ENCODE measurements around the gene TREML2.

DNA sequence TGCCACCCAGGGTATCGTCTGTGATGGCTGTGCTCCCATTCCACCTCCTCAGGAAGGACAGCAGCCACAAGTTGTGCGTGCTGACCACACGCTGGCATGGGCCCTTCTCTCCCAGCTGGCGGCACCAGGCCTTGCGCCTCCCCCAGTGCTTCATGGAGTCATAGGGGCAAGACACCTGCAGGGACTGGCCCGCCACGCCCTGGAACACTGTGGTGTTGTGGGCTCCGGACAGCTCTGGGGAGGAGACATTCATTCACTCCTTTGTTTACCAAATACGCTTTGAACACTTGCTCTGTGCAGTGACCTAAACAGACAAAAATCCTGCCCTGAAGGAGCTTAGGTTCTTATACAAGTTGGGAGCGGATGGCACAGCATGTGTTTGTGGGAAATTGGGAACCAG is 39.6 kb downstream of the TREML2 start:
- TF ChIP-seq, protein P1, sequence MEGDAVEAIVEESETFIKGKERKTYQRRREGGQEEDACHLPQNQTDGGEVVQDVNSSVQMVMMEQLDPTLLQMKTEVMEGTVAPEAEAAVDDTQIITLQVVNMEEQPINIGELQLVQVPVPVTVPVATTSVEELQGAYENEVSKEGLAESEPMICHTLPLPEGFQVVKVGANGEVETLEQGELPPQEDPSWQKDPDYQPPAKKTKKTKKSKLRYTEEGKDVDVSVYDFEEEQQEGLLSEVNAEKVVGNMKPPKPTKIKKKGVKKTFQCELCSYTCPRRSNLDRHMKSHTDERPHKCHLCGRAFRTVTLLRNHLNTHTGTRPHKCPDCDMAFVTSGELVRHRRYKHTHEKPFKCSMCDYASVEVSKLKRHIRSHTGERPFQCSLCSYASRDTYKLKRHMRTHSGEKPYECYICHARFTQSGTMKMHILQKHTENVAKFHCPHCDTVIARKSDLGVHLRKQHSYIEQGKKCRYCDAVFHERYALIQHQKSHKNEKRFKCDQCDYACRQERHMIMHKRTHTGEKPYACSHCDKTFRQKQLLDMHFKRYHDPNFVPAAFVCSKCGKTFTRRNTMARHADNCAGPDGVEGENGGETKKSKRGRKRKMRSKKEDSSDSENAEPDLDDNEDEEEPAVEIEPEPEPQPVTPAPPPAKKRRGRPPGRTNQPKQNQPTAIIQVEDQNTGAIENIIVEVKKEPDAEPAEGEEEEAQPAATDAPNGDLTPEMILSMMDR (IDR thresholded peaks at IDR 0.05; ENCODE audit: insufficient read depth, low read length), result no peak
- no peak for TF ChIP-seq POLR2AphosphoS5 (IDR thresholded peaks at IDR 0.05; ENCODE audit: low read depth)
- TF ChIP-seq, protein P2, sequence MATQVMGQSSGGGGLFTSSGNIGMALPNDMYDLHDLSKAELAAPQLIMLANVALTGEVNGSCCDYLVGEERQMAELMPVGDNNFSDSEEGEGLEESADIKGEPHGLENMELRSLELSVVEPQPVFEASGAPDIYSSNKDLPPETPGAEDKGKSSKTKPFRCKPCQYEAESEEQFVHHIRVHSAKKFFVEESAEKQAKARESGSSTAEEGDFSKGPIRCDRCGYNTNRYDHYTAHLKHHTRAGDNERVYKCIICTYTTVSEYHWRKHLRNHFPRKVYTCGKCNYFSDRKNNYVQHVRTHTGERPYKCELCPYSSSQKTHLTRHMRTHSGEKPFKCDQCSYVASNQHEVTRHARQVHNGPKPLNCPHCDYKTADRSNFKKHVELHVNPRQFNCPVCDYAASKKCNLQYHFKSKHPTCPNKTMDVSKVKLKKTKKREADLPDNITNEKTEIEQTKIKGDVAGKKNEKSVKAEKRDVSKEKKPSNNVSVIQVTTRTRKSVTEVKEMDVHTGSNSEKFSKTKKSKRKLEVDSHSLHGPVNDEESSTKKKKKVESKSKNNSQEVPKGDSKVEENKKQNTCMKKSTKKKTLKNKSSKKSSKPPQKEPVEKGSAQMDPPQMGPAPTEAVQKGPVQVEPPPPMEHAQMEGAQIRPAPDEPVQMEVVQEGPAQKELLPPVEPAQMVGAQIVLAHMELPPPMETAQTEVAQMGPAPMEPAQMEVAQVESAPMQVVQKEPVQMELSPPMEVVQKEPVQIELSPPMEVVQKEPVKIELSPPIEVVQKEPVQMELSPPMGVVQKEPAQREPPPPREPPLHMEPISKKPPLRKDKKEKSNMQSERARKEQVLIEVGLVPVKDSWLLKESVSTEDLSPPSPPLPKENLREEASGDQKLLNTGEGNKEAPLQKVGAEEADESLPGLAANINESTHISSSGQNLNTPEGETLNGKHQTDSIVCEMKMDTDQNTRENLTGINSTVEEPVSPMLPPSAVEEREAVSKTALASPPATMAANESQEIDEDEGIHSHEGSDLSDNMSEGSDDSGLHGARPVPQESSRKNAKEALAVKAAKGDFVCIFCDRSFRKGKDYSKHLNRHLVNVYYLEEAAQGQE (IDR thresholded peaks at IDR 0.05; ENCODE audit: insufficient replicate concordance, low read depth), result no peak
